ENCODE measurements around the gene FAM210A. TPM values are rescaled to one million over a fixed set of nuclear protein-coding genes. Genes with fewer than 3 reads are reported as not detected.

Gene FAM210A
- total and polyA plus RNA-seq, 9 of the 15 experiments (the other 6 are each of a cell fraction or from before 2014, with no cell fraction given), result 8.3 to 41.7 (median 19.1) TPM

DNA sequence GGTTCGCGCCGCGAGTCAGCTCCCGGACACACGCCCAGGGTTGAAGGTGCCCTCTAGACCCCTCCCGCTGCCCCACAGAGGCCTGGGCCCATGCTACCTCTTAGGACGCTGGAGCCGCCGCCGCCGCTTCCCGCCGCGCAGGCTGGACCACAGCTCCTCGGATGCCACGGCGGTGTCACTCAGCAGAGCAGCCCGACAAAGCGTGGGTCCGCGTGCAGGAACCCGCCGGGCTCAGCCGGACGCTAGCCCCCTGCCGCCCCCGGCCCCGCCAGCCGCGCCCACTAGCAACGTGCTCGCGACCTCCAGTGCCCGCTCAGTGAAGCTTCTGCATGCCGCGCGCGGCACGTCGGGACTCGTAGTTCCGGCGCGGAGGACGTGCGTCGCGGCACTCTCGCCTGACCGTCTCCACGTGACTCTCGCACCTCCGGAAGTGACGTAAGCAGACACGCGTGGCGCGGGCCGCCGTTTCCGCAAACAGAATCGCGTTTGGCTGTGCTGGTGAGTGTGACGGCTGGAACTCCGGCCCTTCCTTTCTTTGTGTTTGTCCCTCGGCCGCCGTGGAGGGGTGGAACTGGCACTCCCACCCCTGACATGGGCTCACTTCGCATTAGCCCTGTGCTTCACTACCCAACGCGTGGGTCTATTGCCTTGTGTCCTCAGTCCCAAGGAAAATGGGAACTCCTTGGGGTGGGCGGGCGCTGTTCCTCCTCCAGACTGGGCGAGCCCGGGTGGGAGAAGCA lies at the start of gene FAM210A, which contains the start of gene RNMT (continued):
- TF ChIP-seq, protein P1, sequence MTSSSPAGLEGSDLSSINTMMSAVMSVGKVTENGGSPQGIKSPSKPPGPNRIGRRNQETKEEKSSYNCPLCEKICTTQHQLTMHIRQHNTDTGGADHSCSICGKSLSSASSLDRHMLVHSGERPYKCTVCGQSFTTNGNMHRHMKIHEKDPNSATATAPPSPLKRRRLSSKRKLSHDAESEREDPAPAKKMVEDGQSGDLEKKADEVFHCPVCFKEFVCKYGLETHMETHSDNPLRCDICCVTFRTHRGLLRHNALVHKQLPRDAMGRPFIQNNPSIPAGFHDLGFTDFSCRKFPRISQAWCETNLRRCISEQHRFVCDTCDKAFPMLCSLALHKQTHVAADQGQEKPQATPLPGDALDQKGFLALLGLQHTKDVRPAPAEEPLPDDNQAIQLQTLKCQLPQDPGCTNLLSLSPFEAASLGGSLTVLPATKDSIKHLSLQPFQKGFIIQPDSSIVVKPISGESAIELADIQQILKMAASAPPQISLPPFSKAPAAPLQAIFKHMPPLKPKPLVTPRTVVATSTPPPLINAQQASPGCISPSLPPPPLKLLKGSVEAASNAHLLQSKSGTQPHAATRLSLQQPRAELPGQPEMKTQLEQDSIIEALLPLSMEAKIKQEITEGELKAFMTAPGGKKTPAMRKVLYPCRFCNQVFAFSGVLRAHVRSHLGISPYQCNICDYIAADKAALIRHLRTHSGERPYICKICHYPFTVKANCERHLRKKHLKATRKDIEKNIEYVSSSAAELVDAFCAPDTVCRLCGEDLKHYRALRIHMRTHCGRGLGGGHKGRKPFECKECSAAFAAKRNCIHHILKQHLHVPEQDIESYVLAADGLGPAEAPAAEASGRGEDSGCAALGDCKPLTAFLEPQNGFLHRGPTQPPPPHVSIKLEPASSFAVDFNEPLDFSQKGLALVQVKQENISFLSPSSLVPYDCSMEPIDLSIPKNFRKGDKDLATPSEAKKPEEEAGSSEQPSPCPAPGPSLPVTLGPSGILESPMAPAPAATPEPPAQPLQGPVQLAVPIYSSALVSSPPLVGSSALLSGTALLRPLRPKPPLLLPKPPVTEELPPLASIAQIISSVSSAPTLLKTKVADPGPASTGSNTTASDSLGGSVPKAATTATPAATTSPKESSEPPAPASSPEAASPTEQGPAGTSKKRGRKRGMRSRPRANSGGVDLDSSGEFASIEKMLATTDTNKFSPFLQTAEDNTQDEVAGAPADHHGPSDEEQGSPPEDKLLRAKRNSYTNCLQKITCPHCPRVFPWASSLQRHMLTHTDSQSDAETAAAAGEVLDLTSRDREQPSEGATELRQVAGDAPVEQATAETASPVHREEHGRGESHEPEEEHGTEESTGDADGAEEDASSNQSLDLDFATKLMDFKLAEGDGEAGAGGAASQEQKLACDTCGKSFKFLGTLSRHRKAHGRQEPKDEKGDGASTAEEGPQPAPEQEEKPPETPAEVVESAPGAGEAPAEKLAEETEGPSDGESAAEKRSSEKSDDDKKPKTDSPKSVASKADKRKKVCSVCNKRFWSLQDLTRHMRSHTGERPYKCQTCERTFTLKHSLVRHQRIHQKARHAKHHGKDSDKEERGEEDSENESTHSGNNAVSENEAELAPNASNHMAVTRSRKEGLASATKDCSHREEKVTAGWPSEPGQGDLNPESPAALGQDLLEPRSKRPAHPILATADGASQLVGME (CRISPR knock-in tag; IDR thresholded peaks at IDR 0.05), result 0 out of 2 replicates have a peak, but pooled peaks have one; percentile 61
- TF ChIP-seq ESRRA (IDR thresholded peaks at IDR 0.05; ENCODE audit: borderline replicate concordance, low read depth) (peak; percentile 89), ELF4 (CRISPR knock-in tag; IDR thresholded peaks at IDR 0.05) (peak; percentile 71; the same call in 1 of the 2 replicates), HDAC2 (IDR thresholded peaks at IDR 0.05) (0 out of 2 replicates have a peak, but pooled peaks have one; percentile 67), TRIM28 (IDR thresholded peaks at IDR 0.05) (no peak), POLR2AphosphoS5 (IDR thresholded peaks at IDR 0.05; ENCODE audit: control insufficient read depth, insufficient read depth, low read depth, low read length) (peak; percentile 69; the same call in 1 of the 2 replicates), JUND (IDR thresholded peaks at IDR 0.05; ENCODE audit: borderline replicate concordance, low read depth, low read length) (peak; percentile 92), JUND (tag; IDR thresholded peaks at IDR 0.05; ENCODE audit: borderline replicate concordance, low read depth, low read length) (peak; percentile 80; the same call in 1 of the 3 replicates), RAD51 (IDR thresholded peaks at IDR 0.05; ENCODE audit: borderline replicate concordance, low read depth) (peak; percentile 94), MIER1 (IDR thresholded peaks at IDR 0.05; ENCODE audit: low read depth) (0 out of 2 replicates have a peak, but pooled peaks have one; percentile 14)
- TF ChIP-seq, protein P2, sequence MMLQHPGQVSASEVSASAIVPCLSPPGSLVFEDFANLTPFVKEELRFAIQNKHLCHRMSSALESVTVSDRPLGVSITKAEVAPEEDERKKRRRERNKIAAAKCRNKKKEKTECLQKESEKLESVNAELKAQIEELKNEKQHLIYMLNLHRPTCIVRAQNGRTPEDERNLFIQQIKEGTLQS (IDR thresholded peaks at IDR 0.05), result peak; percentile 91
- TF ChIP-seq, protein P2 (CRISPR knock-in tag; conservative IDR thresholded peaks at IDR 0.05), result no peak
- TF ChIP-seq, protein P3, sequence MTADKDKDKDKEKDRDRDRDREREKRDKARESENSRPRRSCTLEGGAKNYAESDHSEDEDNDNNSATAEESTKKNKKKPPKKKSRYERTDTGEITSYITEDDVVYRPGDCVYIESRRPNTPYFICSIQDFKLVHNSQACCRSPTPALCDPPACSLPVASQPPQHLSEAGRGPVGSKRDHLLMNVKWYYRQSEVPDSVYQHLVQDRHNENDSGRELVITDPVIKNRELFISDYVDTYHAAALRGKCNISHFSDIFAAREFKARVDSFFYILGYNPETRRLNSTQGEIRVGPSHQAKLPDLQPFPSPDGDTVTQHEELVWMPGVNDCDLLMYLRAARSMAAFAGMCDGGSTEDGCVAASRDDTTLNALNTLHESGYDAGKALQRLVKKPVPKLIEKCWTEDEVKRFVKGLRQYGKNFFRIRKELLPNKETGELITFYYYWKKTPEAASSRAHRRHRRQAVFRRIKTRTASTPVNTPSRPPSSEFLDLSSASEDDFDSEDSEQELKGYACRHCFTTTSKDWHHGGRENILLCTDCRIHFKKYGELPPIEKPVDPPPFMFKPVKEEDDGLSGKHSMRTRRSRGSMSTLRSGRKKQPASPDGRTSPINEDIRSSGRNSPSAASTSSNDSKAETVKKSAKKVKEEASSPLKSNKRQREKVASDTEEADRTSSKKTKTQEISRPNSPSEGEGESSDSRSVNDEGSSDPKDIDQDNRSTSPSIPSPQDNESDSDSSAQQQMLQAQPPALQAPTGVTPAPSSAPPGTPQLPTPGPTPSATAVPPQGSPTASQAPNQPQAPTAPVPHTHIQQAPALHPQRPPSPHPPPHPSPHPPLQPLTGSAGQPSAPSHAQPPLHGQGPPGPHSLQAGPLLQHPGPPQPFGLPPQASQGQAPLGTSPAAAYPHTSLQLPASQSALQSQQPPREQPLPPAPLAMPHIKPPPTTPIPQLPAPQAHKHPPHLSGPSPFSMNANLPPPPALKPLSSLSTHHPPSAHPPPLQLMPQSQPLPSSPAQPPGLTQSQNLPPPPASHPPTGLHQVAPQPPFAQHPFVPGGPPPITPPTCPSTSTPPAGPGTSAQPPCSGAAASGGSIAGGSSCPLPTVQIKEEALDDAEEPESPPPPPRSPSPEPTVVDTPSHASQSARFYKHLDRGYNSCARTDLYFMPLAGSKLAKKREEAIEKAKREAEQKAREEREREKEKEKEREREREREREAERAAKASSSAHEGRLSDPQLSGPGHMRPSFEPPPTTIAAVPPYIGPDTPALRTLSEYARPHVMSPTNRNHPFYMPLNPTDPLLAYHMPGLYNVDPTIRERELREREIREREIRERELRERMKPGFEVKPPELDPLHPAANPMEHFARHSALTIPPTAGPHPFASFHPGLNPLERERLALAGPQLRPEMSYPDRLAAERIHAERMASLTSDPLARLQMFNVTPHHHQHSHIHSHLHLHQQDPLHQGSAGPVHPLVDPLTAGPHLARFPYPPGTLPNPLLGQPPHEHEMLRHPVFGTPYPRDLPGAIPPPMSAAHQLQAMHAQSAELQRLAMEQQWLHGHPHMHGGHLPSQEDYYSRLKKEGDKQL (CRISPR knock-in tag; IDR thresholded peaks at IDR 0.05; ENCODE audit: borderline replicate concordance), result no peak

Measured in K562 (cell line).